Activated naive CD4-positive, alpha-beta T cell treated with Interleukin-2 at 50 U/mL for 16 hours (primary cell): ENCODE results near the gene C6orf141.

Source experiments
- DNase-seq: peaks from one replicate; pipeline ENCODE4 v3.0.0-alpha.2; 2020

The C6orf141 gene

DNA sequence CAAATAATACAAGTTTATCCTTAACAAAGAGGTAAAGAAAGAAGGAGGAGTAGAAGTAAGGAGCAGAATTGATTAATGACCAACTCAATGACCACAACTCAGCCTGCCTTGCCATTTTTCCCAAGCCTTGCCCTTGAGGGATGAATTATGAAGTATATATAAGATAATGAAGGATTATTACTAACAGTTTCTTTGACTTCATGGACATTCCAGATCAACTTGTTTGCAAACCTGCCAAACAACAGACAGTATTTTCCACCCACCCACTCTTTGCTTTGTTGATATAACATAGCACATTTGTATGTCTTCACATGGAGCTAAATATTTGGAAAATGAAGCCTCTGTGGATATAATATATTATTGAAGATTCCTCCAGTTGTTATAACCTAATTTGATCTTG is 9.9 kb upstream of the C6orf141 start:
- no peak for DNase-seq

DNA sequence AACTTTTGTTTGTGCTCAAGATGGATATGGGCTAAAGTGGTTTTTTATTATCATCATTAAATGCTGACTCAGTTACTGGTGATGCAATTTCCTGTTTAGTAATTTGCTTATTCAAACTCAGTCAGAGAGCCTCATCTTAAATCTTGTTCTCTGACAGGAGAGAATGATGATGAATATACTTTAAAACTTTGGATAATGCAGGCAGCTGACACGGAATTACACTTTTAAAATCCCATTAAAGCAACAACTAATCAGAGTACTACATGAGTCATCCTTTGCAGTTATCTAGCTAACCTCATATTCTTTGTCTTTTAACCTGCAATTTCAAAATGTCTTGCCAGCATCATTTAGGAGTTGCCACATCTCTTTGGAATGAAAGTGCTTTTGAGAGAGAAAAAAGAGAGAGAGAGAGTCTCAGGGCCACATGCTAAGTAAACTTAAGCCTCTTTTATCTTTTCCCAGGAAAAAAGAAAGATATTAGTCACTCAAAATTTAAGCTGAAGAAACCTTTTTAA is 9.2 kb upstream of the C6orf141 start:
- DNase-seq = no peak

DNA sequence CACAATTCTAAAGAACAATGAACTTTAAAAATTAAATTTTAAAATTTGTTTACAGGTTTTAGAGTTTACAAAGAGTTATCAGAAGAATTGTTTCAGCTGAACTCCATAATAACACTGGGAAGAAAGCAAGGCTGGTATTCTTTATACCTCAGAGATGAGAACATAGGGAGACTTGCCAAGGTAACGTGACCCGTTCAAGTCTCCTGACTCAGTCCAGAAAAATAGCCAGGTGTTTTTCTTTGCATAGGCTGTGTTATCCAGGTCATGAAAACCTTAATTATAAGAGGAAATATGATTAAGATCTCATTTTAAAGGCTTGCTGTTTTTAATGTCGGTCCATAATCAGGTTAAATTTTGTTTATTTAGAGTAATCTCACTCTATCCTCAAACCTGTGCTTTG is 8.5 kb upstream of the C6orf141 start:
- no peak for DNase-seq

DNA sequence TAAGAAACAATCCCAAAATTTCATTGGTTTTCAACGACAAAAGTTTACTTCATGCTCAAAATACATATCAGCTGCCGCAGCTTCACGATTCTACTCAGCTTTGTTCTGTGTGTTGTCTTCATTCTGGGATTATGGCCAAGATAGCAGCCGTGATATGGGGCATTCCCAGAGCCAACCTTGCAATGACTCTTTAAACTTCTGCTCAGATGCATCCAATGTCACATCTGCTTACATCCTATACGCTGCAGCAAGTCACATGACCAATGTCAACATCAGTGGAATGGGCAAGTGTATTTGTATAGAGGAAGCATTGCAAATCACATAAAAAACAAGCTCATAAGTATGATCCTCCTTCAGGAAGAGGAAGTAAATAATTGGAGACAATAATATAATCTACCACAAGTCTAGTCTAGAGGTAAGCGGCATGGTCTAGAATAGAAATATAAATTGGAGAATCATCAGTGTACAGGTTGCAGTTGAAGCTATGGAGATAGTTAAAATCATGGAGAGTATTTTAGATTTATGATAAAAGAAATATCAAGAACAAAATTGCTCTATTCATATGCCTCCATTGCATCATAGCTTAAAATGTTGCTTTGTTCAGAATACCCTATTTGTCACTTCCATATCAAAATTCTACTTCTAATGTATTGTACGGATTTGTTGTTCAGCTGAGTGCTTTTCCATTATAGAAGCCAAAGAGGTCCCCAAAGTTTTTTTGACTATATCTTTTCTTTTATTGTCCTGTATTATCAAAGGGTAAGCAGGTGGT is 7.2 kb upstream of the C6orf141 start:
- no peak for DNase-seq

GRCh38 chr6:49546331-49546730 is 4.1 kb upstream of the C6orf141 start:
- no peak for DNase-seq

GRCh38 chr6:49548613-49549304 is 1.7 kb upstream of the C6orf141 start:
- DNase-seq = no peak

DNA sequence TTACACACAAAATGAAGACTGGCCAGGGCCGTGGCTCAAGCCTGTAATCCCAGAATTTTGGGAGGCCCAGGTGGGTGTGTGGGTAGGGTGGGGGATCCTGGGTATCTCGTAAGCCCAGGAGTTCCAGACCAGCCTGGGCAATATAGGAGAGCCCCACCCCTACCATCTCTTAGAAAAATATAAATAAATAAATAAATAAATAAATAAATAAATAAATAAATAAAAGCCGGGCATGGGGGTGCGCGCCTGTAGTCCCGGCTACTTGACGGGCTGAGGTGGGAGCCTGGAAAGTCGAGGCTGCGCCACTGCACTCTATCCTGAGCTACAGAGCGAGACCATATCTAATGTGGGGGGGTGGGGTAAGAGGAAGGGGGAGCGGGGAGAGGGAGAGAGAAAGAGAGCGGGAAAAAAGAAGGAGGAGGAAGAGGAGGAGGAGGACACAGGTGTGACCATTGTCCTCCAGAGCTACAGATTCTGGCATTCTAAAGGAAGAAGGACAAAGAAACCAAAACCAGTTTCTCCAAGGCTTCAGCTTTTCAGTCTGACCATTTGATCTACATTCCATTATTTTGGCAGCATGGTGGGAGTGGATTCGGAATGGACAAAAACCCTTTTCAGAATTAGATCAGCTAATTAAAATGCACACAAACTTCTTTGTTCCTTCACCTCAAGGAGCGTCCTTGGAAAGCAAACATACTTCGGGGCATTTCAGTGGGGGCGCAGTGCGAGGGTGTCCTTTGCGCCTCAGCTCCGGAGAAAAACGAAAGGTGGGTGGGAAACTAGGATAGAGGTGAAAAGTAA is 577 bp upstream of the C6orf141 start:
- no peak for DNase-seq

DNA sequence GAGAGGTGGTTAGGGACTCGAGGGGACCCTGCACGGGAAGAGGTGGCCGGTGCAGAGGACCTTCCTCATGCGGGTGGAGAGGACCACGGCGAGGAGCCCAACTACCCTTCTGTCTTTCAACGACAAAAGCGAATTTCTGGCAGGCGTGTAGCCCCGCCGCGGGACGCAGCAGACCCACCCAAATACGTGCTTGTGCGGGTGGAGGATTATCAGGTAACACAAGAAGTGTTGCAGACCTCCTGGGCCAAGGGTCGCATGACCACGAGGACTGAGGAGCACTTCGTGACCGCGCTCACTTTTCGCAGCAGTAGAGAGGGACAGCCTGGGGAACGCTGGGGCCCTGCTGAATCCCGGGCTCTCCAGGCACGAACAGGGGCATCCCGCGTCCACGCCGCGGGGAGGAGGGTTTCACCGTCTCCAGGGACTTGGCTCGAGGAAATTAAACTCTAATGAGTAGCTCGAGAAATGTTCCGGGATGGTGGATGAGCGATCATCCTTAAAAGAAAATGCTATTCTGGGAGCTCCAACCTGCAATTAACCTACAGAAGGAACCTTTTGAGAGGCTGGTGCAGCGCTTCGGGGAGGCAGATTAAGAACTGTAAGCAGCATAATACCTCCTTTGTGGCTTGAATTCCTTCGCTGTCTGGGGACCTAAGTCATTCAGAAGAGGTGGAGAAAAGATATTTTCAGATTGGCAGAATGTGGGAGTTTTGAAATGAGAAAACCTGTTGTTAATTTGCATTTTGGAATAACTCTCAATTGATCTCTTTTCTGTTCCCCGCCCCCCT is 804 bp downstream of the C6orf141 start:
- DNase-seq = no peak

- DNase-seq = no peak
Measured at GRCh38 chr6:49551866-49552129, 1.3 kb downstream of the C6orf141 start.

DNA sequence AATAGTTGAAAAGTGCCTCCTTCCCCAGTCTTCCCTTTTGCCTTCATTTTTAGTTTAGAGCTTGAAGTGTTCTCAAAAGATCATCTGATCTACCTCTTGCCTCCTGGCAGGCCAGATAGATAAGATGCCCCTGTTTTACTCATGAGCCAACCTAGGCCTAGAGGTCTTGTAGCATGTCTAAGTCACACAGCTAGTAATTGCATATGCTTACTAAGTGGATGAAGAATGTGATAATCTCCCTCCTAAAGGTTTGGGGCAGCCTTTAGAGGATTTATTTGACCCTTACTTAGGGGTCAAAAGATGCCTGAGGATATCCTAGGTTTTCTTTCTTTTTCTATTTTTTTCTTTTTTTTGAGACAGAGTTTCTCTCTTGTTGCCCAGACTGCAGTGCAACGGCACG is 2.1 kb downstream of the C6orf141 start:
- no peak for DNase-seq

GRCh38 chr6:49553384-49553783 is 2.9 kb downstream of the C6orf141 start:
- DNase-seq = no peak

GRCh38 chr6:49555951-49556350 is 5.5 kb downstream of the C6orf141 start:
- no peak for DNase-seq

DNA sequence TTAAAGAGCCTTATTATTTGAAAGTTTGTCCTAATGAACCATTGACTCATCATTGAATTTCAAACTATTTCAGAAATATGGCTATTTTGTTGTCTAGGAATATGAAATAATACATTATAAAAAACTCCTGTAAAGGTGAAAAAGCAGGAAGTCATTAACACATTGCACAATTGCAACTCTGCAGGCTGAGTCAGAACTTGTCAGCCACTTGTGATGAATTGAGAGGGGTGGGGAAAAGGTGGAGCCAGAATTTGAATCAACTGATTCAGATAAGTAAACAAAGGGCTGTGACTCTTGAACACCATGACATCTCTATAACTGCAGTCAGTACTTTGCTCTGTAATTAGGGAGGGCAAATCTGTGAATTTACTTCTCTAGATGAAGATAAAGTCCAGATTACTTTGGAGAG is 6.0 kb downstream of the C6orf141 start:
- no peak for DNase-seq

DNA sequence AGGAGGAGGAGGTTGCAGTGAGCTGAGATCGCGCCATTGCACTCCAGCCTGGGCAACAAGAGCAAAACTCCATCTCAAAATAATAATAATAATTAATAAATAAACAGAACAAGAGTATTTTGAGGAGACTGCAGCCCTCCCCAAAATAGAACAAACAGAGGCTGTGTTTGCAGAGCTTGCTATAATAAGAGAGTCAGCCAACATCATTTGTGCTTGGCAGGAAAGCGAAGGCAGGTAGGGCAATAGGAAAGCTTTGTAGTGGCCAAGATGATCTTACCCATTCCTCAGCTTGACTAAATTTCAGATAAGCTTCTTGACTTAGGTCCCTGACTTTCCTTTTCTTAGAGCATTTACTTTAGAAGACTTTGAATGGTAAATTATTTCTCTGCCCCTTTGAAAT is 6.7 kb downstream of the C6orf141 start:
- no peak for DNase-seq

DNA sequence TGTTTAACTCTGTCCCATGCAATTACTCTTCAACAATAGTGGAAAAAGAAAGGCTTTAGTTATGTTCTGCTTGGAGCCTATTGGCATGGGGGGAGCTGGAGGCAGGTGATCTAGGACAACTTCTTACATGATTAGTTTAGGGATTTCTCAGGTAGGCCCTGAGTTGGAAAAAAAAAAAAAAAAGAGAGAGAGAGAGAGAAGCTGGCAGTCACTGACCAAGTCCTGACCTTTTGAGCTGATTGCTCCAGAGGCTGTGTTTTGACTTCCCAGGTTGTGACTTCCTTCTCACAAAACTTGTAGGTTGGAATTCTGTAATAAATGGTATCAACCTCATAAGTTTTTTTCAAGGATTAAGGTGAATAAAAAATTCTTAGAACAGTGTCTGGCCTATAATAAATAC is 7.8 kb downstream of the C6orf141 start:
- DNase-seq = no peak

DNA sequence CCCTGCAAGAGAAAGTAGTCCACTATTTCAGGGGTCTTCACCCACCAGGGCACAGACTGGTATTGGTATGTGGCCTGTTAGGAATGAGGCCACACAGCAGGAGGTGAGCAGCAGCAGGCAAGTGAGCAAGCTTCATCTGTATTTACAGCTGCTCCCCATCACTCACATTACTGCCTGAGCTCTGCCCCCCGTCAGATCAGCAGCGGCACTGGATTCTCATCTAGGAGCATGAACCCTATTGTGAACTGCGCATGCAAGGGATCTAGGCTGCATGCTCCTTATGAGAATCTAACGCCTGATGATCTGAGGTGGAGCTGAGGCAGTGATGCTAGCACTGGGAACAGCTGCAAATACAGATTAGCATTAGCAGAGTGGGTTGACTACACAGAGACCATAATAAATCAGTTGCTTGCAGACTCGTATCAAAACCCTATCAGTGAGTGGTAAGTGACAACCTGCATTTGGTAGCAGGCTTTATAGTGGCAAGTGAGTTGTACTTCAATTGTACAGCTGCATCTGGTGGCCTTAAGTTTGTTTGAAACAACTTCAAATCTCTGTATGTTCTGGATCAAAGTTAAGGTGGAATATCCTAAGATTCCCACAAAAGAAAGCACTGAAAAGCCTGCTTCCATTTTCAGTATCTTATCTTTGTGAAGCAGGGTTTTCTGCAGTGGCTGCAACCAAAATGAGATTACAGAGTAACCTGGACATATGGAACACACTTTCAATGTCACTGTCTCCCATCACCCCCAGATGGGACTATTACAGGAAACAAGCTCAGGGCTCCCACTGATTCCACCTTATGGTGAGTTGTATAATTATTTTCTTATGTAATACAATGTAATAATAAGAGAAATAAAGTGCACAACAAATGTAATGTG is 12.8 kb downstream of the C6orf141 start:
- no peak for DNase-seq

DNA sequence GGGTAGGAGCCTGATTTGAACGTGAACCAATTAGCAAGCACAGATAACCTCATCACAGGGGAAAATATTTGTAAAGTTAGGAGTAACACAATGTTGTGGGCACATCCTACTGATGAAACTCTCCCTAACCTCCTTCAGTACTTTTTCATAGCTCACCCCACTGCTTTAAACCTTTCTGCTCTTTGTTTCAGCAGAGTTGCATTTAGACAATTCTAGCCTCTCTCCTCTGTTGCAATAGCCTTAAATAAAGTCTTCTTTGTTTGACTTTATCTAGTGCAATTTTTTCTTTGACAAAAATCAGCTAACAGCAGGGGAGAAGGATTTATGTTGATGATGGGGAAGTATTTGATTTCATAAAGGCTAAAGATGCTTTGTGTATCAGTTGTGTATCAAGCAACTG is 14.1 kb downstream of the C6orf141 start:
- no peak for DNase-seq

DNA sequence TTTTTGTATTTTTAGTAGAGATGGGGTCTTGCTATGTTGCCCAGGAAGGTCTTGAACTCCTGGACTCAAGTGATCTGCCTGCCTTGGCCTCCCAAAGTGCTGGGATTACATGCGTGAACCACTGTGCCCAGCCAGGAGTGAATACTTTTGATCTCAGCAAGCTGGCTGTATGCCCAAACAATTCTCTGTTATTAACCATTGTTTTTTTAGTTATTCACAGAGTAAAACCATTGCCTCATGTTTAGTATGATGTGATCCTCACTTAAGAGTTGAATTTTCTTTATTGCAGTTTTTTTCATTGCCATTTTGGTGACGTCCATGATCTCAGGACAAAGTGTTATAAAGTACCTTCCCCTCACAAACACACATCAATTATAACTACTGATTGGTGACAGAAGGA is 14.8 kb downstream of the C6orf141 start:
- no peak for DNase-seq

DNA sequence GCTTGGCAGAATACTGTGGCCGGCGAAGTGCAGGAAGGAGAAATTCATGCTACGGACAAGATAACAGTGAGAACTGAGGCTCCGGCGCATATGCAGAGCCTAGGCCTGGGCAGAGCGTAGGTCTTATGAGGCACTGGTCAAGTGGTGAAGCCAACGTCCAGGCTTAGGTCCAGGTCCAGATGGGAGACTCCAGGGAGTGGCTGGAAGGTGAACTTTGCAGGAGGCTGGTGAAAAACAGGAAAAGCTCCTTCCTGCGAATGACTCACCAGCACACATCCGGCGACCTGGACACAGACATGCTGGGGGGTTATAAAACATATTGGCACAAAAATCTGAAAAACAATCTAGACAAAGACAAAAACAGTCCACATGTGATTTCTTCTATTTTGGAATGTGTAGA is 15.4 kb downstream of the C6orf141 start:
- DNase-seq = no peak

GRCh38 chr6:49570474-49571079 is 20.1 kb downstream of the C6orf141 start:
- DNase-seq = no peak

GRCh38 chr6:49576618-49577017 is 26.1 kb downstream of the C6orf141 start:
- DNase-seq = no peak

GRCh38 chr6:49579649-49580048 is 29.2 kb downstream of the C6orf141 start:
- no peak for DNase-seq
